Body of pancreas (tissue), 4 donors: ENCODE results near the gene FEM1B. TPM values are rescaled to one million over a fixed set of nuclear protein-coding genes. Genes with fewer than 3 reads are reported as not detected.
A peak's percentile ranks its signal among the peaks of the same experiment; 100 is the strongest.

Experiments used
- ATAC-seq: fragments of 150-250 bp; one replicate; pipeline ENCODE4 v1.9.1; 2016
- DNase-seq, 4 donors: peaks; one replicate each; pipeline ENCODE4 v3.0.0-alpha.2; 2019
- H3K27ac ChIP-seq, 4 donors: fragments of 200-600 bp; sonication (generic); 1 replicate in 3 of 4; 2 replicates in 1 of 4; pipeline versions ENCODE4 v1.5.1 to v1.6.1; 2016 to 2019; ENCODE audit warnings: mild to moderate bottlenecking in 1 of 4, mixed read lengths in 1 of 4, moderate library complexity in 1 of 4
- H3K27me3 ChIP-seq, 2 donors: fragments of 200-600 bp; sonication (generic); one replicate each; pipeline ENCODE4 v1.6.0; 2016; ENCODE audit warnings: mild to moderate bottlenecking in 1 of 2
- H3K36me3 ChIP-seq, 2 donors: fragments of 200-600 bp; sonication (generic); replicated peaks in 1 of 2; 2 replicates each; pipeline ENCODE4 v1.5.1; 2016; ENCODE audit warnings: low read depth in 2 of 2; ENCODE audit not compliant: insufficient read depth in 1 of 2
- H3K4me1 ChIP-seq: fragments of 200-600 bp; sonication (generic); one replicate; pipeline ENCODE4 v1.6.0; 2016
- H3K4me3 ChIP-seq, 2 donors: fragments of 200-600 bp; sonication (generic); 1 replicate in 1 of 2; 2 replicates in 1 of 2; pipeline ENCODE4 v1.5.1; 2016 to 2019
- H3K9me3 ChIP-seq, 3 donors: fragments of 200-600 bp; sonication (generic); 1 replicate in 2 of 3; 2 replicates in 1 of 3; pipeline ENCODE4 v1.5.1; 2016
- POLR2A ChIP-seq, 3 donors: fragments of 450-650 bp; IDR thresholded peaks; one replicate each; pipeline ENCODE4 v1.6.1; 2016; ENCODE audit warnings: antibody characterized with exemption in 3 of 3, mild to moderate bottlenecking in 2 of 3
- WGBS, 2 donors: methylation state at CpG; one replicate each; pipeline ENCODE4 v1.1.5; 2017; 5-methylcytosine and 5-hydroxymethylcytosine counted together
- intact Hi-C: fragments of 100-400 bp; cut with DNase I; formaldehyde crosslinking; loops from one replicate; pipeline ENCODE4 v1.15.1; 2023
- total RNA-seq, 2 donors: library from RNA; depleted of rRNA; stranded (reverse); fragments of >200 nt; gene quantifications; one replicate each; pipeline ENCODE4 v1.1.0, GENCODE V29; 2016
- TF ChIP-seq, protein P1 (sequence below), 7 experiments: fragments of 450-650 bp in 4 of 7; fragments of 200-600 bp in 3 of 7; sonication (generic) in 3 of 7; IDR thresholded peaks; one replicate each; pipeline ENCODE4 v1.5.1; 2016 to 2019; ENCODE audit warnings: antibody characterized with exemption in 7 of 7

Gene FEM1B
- total RNA-seq, 2 donors from 2014 or later, result 10.5 to 19.7 TPM

- DNase-seq (no peak), ATAC-seq (no peak)
- no peaks in the 10 kb centered on the region for H3K9me3 ChIP-seq
- no peak for TF ChIP-seq POLR2A (IDR thresholded peaks at IDR 0.05)
- TF ChIP-seq, protein P1, sequence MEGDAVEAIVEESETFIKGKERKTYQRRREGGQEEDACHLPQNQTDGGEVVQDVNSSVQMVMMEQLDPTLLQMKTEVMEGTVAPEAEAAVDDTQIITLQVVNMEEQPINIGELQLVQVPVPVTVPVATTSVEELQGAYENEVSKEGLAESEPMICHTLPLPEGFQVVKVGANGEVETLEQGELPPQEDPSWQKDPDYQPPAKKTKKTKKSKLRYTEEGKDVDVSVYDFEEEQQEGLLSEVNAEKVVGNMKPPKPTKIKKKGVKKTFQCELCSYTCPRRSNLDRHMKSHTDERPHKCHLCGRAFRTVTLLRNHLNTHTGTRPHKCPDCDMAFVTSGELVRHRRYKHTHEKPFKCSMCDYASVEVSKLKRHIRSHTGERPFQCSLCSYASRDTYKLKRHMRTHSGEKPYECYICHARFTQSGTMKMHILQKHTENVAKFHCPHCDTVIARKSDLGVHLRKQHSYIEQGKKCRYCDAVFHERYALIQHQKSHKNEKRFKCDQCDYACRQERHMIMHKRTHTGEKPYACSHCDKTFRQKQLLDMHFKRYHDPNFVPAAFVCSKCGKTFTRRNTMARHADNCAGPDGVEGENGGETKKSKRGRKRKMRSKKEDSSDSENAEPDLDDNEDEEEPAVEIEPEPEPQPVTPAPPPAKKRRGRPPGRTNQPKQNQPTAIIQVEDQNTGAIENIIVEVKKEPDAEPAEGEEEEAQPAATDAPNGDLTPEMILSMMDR (IDR thresholded peaks at IDR 0.05), result no peak
- H3K27ac ChIP-seq, result no peak overlapping the region
- H3K4me1 ChIP-seq, result no peaks in the 10 kb centered on the region
- peaks cover 0 to 3% of the 10 kb centered on the region in 2 donors for H3K27me3 ChIP-seq
- intact Hi-C loops, result no loop called here
- H3K4me3 ChIP-seq, result no peak overlapping the region
- WGBS, 2 donors, result 46 to 53% methylated on average over 2 of the region's 2 CpGs
- H3K36me3 ChIP-seq, result no peaks in the 10 kb centered on the region
Measured at GRCh38 chr15:68264282-68264681, 13.3 kb upstream of the FEM1B start.

- 54 to 68% methylated on average over 4 of the region's 4 CpGs for WGBS, 2 donors
- Histone ChIP-seq H3K4me3 (no peak overlapping the region), H3K27ac (no peak overlapping the region), H3K27me3 (peaks cover 0 to 3% of the 10 kb centered on the region in 2 donors), H3K9me3 (no peaks in the 10 kb centered on the region), H3K4me1 (no peaks in the 10 kb centered on the region), H3K36me3 (no peaks in the 10 kb centered on the region)
- intact Hi-C loops, result no loop called here
- TF ChIP-seq POLR2A (IDR thresholded peaks at IDR 0.05), result no peak
- TF ChIP-seq, protein P1 (IDR thresholded peaks at IDR 0.05), result no peak
- DNase-seq, result no peak
- ATAC-seq, result no peak
Measured at GRCh38 chr15:68265081-68265480, 12.5 kb upstream of the FEM1B start.

- WGBS, 2 donors, result 66 to 73% methylated on average over 3 of the region's 3 CpGs
- Histone ChIP-seq H3K4me1 (no peaks in the 10 kb centered on the region), H3K27ac (no peak overlapping the region), H3K9me3 (no peaks in the 10 kb centered on the region), H3K27me3 (peaks cover 0 to 3% of the 10 kb centered on the region in 2 donors), H3K36me3 (no peaks in the 10 kb centered on the region), H3K4me3 (no peak overlapping the region)
- ATAC-seq (no peak), DNase-seq (no peak)
- TF ChIP-seq, protein P1 (IDR thresholded peaks at IDR 0.05), result no peak
- no peak for TF ChIP-seq POLR2A (IDR thresholded peaks at IDR 0.05)
- intact Hi-C loops, result no loop called here
Measured at GRCh38 chr15:68265674-68266073, 11.9 kb upstream of the FEM1B start.

DNA sequence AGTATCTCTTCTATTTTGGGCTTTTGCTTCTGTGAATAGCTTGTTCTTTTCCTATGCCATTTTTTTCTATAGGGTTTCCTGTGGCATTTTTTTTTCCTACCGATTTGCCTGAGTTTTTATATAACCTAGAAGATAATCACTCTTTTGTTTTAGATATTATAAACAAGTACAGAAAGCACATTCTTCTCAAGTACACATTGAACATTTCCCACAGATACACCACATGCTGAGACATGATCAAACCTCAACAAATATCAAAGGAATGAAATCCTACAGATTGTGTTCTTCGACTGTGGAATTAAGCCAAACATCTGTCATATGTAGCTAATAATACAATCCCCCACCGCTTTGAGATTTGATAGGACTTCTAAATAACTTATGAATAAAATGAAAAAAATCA, 9.1 kb upstream of the FEM1B start:
- H3K4me3 ChIP-seq, result no peak overlapping the region
- H3K27ac ChIP-seq, result no peak overlapping the region
- H3K4me1 ChIP-seq, result peaks cover 4% of the 10 kb centered on the region
- intact Hi-C loops, result no loop called here
- H3K9me3 ChIP-seq, result no peaks in the 10 kb centered on the region
- H3K36me3 ChIP-seq, result no peaks in the 10 kb centered on the region
- 18 to 20% methylated on average over 3 of the region's 3 CpGs for WGBS, 2 donors
- H3K27me3 ChIP-seq, result no peaks in the 10 kb centered on the region
- no peak for TF ChIP-seq POLR2A (IDR thresholded peaks at IDR 0.05)
- TF ChIP-seq, protein P1 (IDR thresholded peaks at IDR 0.05), result no peak
- DNase-seq (no peak), ATAC-seq (no peak)

DNA sequence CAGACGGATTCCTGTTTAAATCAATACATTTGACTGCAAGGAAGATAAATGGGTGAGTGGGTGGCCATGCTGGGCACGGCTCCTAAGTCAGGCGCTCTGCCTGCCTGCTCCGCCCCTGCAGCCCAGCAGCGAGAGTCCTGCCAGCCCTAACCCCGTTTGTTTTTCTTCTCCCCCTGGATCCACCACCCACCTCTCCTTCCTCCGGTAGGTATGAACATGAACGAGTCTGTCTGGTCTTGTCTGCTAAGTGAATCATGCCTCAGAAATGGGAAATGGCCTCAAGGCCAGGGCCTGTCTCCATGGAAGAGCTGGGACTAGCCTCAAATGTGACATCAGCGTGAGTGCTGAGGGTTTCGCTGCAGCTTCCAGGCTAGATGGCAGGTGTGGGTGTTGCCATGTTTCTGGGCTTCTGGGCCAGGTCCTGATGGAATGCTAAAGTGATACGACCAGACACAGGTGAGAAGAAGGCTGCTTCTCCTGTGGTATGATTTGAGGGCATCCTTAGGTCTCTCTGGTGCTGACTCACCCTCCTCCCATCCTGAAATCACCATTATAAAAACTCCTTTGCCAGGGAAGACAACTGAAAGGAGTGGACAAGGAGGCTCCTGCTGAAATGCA, 5.6 kb upstream of the FEM1B start:
- H3K4me1 ChIP-seq, result peaks cover 9% of the 10 kb centered on the region
- intact Hi-C loops, result no loop called here
- peak overlapping the region in 3 of 4 donors; percentile 55 to 75 (median 72) for H3K27ac ChIP-seq
- WGBS, 2 donors, result 17 to 23% methylated on average over 11 of the region's 11 CpGs
- H3K27me3 ChIP-seq, result no peaks in the 10 kb centered on the region
- TF ChIP-seq POLR2A (IDR thresholded peaks at IDR 0.05), result peak in 2 of 3 donors; percentile 29 to 33
- TF ChIP-seq, protein P1 (IDR thresholded peaks at IDR 0.05), result no peak
- no peak overlapping the region for H3K4me3 ChIP-seq
- H3K36me3 ChIP-seq, result no peaks in the 10 kb centered on the region
- DNase-seq (peak in 3 of 4 donors; percentile 33 to 53 (median 42)), ATAC-seq (peak; percentile 75)
- no peaks in the 10 kb centered on the region for H3K9me3 ChIP-seq
